Natural killer cell (primary cell): ENCODE results near the gene IPO11. TPM values are rescaled to one million over a fixed set of nuclear protein-coding genes. Genes with fewer than 3 reads are reported as not detected.

Source experiments
- ATAC-seq, 3 donors: fragments of 150-1000 bp in 2 of 3; fragments of 200-7000 bp in 1 of 3; cut with Tn5 transposase; 1 replicate in 1 of 3; 2 replicates in 2 of 3; pipeline ENCODE4 v1.10.0; 2021; ENCODE audit warnings: mild to moderate bottlenecking in 2 of 3, moderate library complexity in 2 of 3
- DNase-seq, 2 donors: peaks; one replicate each; pipeline versions ENCODE4 v3.0.0 to v3.0.0-alpha.2; 2013 to 2021; ENCODE audit warnings: mixed read lengths in 1 of 2
- H3K27ac ChIP-seq: one replicate; pipeline ENCODE4 v1.5.1; 2013; ENCODE audit warnings: mild to moderate bottlenecking, low read length
- H3K27me3 ChIP-seq: one replicate; pipeline ENCODE4 v1.6.1; 2013; ENCODE audit warnings: low read length; ENCODE audit not compliant: control insufficient read depth, insufficient read depth
- H3K36me3 ChIP-seq: one replicate; pipeline ENCODE4 v1.6.1; 2013; ENCODE audit warnings: low read length; ENCODE audit not compliant: control insufficient read depth, insufficient read depth
- H3K4me1 ChIP-seq: one replicate; pipeline ENCODE4 v1.6.1; 2013; ENCODE audit warnings: low read length; ENCODE audit not compliant: control insufficient read depth, insufficient read depth
- H3K4me3 ChIP-seq: one replicate; pipeline ENCODE4 v1.5.1; 2013; ENCODE audit warnings: low read length
- H3K9me3 ChIP-seq: one replicate; pipeline ENCODE4 v1.6.1; 2013; ENCODE audit warnings: low read length; ENCODE audit not compliant: control insufficient read depth, insufficient read depth
- H3K27ac Mint-ChIP-seq, 2 donors: one replicate each; pipeline ENCODE4 v1.8.0; 2022; ENCODE audit warnings: mild to moderate bottlenecking in 2 of 2, mixed read lengths in 2 of 2, moderate library complexity in 1 of 2
- H3K27me3 Mint-ChIP-seq, 2 donors: one replicate each; pipeline ENCODE4 v1.8.0; 2022; ENCODE audit warnings: low read depth in 2 of 2, mixed read lengths in 2 of 2
- H3K36me3 Mint-ChIP-seq: one replicate; pipeline ENCODE4 v1.8.0; 2022; ENCODE audit warnings: mixed read lengths
- H3K4me1 Mint-ChIP-seq, 2 donors: one replicate each; pipeline ENCODE4 v1.8.0; 2022; ENCODE audit warnings: mixed read lengths in 2 of 2
- H3K4me3 Mint-ChIP-seq: one replicate; pipeline ENCODE4 v1.8.0; 2022; ENCODE audit warnings: mild to moderate bottlenecking, moderate library complexity, mixed read lengths
- H3K9me3 Mint-ChIP-seq, 2 donors: one replicate each; pipeline ENCODE4 v1.8.0; 2022; ENCODE audit warnings: mixed read lengths in 2 of 2
- CTCF ChIP-seq: fragments of 200-600 bp; IDR thresholded peaks from one replicate; pipeline ENCODE4 v1.8.0; 2022; ENCODE audit warnings: antibody characterized with exemption
- WGBS: methylation state at CpG from one replicate; pipeline ENCODE4 v1.1.7; 2013; ENCODE audit warnings: missing lambda C conversion rate; ENCODE audit not compliant: insufficient coverage; 5-methylcytosine and 5-hydroxymethylcytosine counted together
- intact Hi-C: fragments of 100-400 bp; cut with micrococcal nuclease; formaldehyde crosslinking; loops from one replicate; pipeline ENCODE4 v1.14.2; 2022
- total RNA-seq, 4 donors: library from RNA; stranded (reverse); fragments of 120-200 nt in 1 of 4; gene quantifications; one replicate each; pipeline versions ENCODE4 v1.2.3 to v1.2.4, GENCODE V29; 2013 to 2022

IPO11 gene
- total RNA-seq = 10 to 100 TPM; 16.6 to 31.4 (median 30.7) TPM
- total RNA-seq (2013) = 26.5 TPM

- DNase-seq (peak; percentile 99 to 100), ATAC-seq (peak; percentile 94 to 97 (median 94))
- peak within 1 kb of the TSS; percentile 60 for H3K27ac ChIP-seq
- no peaks in the 10 kb centered on the region for H3K27me3 Mint-ChIP-seq
- peak within 1 kb of the TSS; percentile 96 for H3K4me3 Mint-ChIP-seq
- WGBS = under 1% methylated on average over 66 of the region's 66 CpGs
- peaks cover 15 to 17% of the 10 kb centered on the region in 2 donors for H3K4me1 Mint-ChIP-seq
- H3K36me3 Mint-ChIP-seq = no peaks in the 10 kb centered on the region
- H3K4me1 ChIP-seq = peaks cover 13% of the 10 kb centered on the region
- peak within 1 kb of the TSS; percentile 92 to 93 for H3K27ac Mint-ChIP-seq
- TF ChIP-seq CTCF = no peak
- H3K36me3 ChIP-seq = no peaks in the 10 kb centered on the region
- H3K4me3 ChIP-seq = peak within 1 kb of the TSS; percentile 79
- H3K9me3 ChIP-seq = no peaks in the 10 kb centered on the region
- H3K9me3 Mint-ChIP-seq = no peaks in the 10 kb centered on the region
- no peaks in the 10 kb centered on the region for H3K27me3 ChIP-seq
- intact Hi-C loops = loop anchor here (1.0 kb wide), 2 partner anchors 8 to 166 kb away; partner anchors contain the start of gene LRRC70
Measured at GRCh38 chr5:62412549-62413329, at the start of gene IPO11. Gene IPO11, plus strand, starts transcription at chr5:62412763. Its CDS starts 24,517 bp downstream, at chr5:62437280.

GRCh38 chr5:62369039-62369438 lies 43.5 kb upstream of the IPO11 start:
- Mint-ChIP-seq H3K9me3 (no peaks in the 10 kb centered on the region), H3K27ac (peak overlapping the region; percentile 24 to 40), H3K4me3 (no peak overlapping the region), H3K36me3 (peaks cover 7% of the 10 kb centered on the region), H3K4me1 (no peaks in the 10 kb centered on the region), H3K27me3 (no peaks in the 10 kb centered on the region)
- DNase-seq = no peak
- WGBS = 89% methylated on average over 2 of the region's 2 CpGs
- H3K9me3 ChIP-seq = no peaks in the 10 kb centered on the region
- H3K27me3 ChIP-seq = no peaks in the 10 kb centered on the region
- no peaks in the 10 kb centered on the region for H3K4me1 ChIP-seq
- H3K4me3 ChIP-seq = no peak overlapping the region
- no peak for ATAC-seq
- intact Hi-C loops = no loop called here
- no peak overlapping the region for H3K27ac ChIP-seq
- peaks cover 61% of the 10 kb centered on the region for H3K36me3 ChIP-seq
- no peak for TF ChIP-seq CTCF

- Histone ChIP-seq H3K4me3 (no peak overlapping the region), H3K9me3 (no peaks in the 10 kb centered on the region), H3K4me1 (no peaks in the 10 kb centered on the region), H3K27ac (no peak overlapping the region), H3K36me3 (peaks cover 59% of the 10 kb centered on the region), H3K27me3 (no peaks in the 10 kb centered on the region)
- Mint-ChIP-seq H3K9me3 (no peaks in the 10 kb centered on the region), H3K36me3 (no peaks in the 10 kb centered on the region), H3K27ac (peak overlapping the region in 1 of 2 donors; percentile 1), H3K4me1 (no peaks in the 10 kb centered on the region), H3K27me3 (no peaks in the 10 kb centered on the region), H3K4me3 (no peak overlapping the region)
- TF ChIP-seq CTCF = no peak
- no peak for ATAC-seq
- DNase-seq = no peak
- intact Hi-C loops = no loop called here
Measured at GRCh38 chr5:62371409-62371808, 41.2 kb upstream of the IPO11 start.

GRCh38 chr5:62372600-62372999 lies 40.0 kb upstream of the IPO11 start:
- no peak overlapping the region for H3K27ac ChIP-seq
- TF ChIP-seq CTCF = no peak
- Mint-ChIP-seq H3K36me3 (no peaks in the 10 kb centered on the region), H3K27me3 (no peaks in the 10 kb centered on the region), H3K9me3 (no peaks in the 10 kb centered on the region), H3K4me1 (no peaks in the 10 kb centered on the region), H3K27ac (peak overlapping the region in 1 of 2 donors; percentile 27), H3K4me3 (no peak overlapping the region)
- no peaks in the 10 kb centered on the region for H3K4me1 ChIP-seq
- peaks cover 60% of the 10 kb centered on the region for H3K36me3 ChIP-seq
- ATAC-seq (no peak), DNase-seq (no peak)
- 97% methylated on average over 2 of the region's 3 CpGs for WGBS
- no peaks in the 10 kb centered on the region for H3K9me3 ChIP-seq
- H3K4me3 ChIP-seq = no peak overlapping the region
- intact Hi-C loops = no loop called here
- no peaks in the 10 kb centered on the region for H3K27me3 ChIP-seq
